AG04450 (cell line): ENCODE results near the gene CD82. TPM values are rescaled to one million over a fixed set of nuclear protein-coding genes. Genes with fewer than 3 reads are reported as not detected.

Experiments
- CTCF ChIA-PET: fragments of 300-600, 350-600 bp; formaldehyde crosslinking; extraction: SDS; loops from one replicate; lab custom pipeline; 2022; ENCODE audit warnings: antibody characterized with exemption, inconsistent platforms; lab: Charles Lee
- POLR2A ChIA-PET: fragments of 350-600 bp; formaldehyde crosslinking; extraction: SDS; loops from one replicate; lab custom pipeline; 2021; ENCODE audit warnings: antibody characterized with exemption, inconsistent platforms; lab: Yijun Ruan, JAX
- DNase-seq: peaks from one replicate; pipeline ENCODE4 v3.0.0-alpha.2; 2011; ENCODE audit warnings: low read depth, low spot score
- H3K27ac ChIP-seq: one replicate; pipeline ENCODE4 v1.5.1; 2012; ENCODE audit warnings: low read depth, low read length, control low read depth
- H3K27me3 ChIP-seq: one replicate; pipeline ENCODE4 v1.6.0; 2012; ENCODE audit warnings: low read length; ENCODE audit not compliant: control insufficient read depth, insufficient read depth
- H3K4me3 ChIP-seq: 2 replicates; pipeline ENCODE4 v1.5.1; 2011; ENCODE audit warnings: mild to moderate bottlenecking, low read depth, low read length, control low read depth
- H3K9me3 ChIP-seq: 2 replicates; pipeline ENCODE4 v1.5.1; 2012; ENCODE audit warnings: low read length; ENCODE audit not compliant: control insufficient read depth, insufficient read depth
- polyA minus RNA-seq: library from RNA; depleted of rRNA, polyadenylated mRNA; stranded (reverse); fragments of >200 nt; gene quantifications from 2 replicates; pipeline ENCODE4 v1.2.3, GENCODE V29; 2011; rRNA and poly(A)+ RNA removed
- polyA plus RNA-seq: library from polyadenylated mRNA; depleted of rRNA; stranded (reverse); fragments of >200 nt; gene quantifications from 2 replicates; pipeline ENCODE4 v1.2.3, GENCODE V29; 2011; rRNA removed
- TF ChIP-seq, protein P1 (sequence below): IDR thresholded peaks from 2 replicates; pipeline ENCODE4 v1.5.1; 2011; ENCODE audit warnings: low read depth, low read length, control low read depth, inconsistent platforms

Gene CD82, protein sequence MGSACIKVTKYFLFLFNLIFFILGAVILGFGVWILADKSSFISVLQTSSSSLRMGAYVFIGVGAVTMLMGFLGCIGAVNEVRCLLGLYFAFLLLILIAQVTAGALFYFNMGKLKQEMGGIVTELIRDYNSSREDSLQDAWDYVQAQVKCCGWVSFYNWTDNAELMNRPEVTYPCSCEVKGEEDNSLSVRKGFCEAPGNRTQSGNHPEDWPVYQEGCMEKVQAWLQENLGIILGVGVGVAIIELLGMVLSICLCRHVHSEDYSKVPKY
- polyA plus RNA-seq (49.3 and 62.0 TPM in 2 replicates), polyA minus RNA-seq (41.5 and 59.4 TPM in 2 replicates)

DNA sequence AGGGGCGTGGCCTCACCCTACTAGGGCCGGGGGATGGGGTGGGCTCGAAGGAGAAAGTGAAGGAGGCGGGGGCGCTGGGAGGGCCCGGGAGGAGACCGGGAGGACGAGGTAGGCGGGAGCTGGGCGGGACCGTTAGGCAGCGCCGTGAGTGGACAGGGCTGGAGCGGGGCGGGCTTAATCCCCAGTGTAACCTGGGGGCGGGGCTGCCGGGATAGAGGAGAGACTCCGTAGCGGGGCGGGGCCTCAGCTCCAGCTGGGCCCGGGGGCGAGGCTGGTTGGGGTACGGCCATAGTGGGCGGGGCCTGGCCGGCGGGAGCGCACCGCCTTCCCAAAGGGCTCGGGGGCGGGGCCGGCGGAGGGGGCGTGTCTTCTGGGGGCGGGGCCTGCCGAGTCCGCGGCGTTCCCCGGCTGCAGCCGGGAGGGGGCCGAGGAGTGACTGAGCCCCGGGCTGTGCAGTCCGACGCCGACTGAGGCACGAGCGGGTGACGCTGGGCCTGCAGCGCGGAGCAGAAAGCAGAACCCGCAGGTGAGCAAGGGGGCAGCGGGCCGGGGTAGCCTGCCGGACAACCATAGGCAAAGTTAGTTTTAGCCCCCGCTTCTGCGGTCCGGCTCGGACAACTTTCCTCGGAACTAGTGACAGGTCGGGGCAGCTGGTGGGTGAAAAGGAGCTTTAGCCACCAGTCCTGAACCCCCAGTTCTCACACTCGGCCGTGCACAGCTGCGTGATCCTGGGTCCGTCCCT is at the start of gene CD82:
TSS of gene CD82 (plus strand) at position 453 of the 742 bp plus-strand sequence. CDS start 29,000 bp downstream, outside the sequence.
- peak; percentile 96 for DNase-seq
- no peaks in the 10 kb centered on the region for H3K9me3 ChIP-seq
- TF ChIP-seq, protein P1, sequence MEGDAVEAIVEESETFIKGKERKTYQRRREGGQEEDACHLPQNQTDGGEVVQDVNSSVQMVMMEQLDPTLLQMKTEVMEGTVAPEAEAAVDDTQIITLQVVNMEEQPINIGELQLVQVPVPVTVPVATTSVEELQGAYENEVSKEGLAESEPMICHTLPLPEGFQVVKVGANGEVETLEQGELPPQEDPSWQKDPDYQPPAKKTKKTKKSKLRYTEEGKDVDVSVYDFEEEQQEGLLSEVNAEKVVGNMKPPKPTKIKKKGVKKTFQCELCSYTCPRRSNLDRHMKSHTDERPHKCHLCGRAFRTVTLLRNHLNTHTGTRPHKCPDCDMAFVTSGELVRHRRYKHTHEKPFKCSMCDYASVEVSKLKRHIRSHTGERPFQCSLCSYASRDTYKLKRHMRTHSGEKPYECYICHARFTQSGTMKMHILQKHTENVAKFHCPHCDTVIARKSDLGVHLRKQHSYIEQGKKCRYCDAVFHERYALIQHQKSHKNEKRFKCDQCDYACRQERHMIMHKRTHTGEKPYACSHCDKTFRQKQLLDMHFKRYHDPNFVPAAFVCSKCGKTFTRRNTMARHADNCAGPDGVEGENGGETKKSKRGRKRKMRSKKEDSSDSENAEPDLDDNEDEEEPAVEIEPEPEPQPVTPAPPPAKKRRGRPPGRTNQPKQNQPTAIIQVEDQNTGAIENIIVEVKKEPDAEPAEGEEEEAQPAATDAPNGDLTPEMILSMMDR = peak; percentile 26; the same call in 1 of the 2 replicates
- POLR2A ChIA-PET = interaction anchor here (0.5 to 2.3 kb wide), 13 partner anchors 8 to 1220 kb away, joined by 3 to 10 read pairs (median 5); no protein-coding TSS in a partner anchor
- H3K27me3 ChIP-seq = no peaks in the 10 kb centered on the region
- H3K27ac ChIP-seq = peak within 1 kb of the TSS; percentile 99
- CTCF ChIA-PET = interaction anchor here (0.5 to 2.6 kb wide), 7 partner anchors 41 to 502 kb away, joined by 3 to 21 read pairs (median 6); no protein-coding TSS in a partner anchor
- peak within 1 kb of the TSS; percentile 83 for H3K4me3 ChIP-seq

DNA sequence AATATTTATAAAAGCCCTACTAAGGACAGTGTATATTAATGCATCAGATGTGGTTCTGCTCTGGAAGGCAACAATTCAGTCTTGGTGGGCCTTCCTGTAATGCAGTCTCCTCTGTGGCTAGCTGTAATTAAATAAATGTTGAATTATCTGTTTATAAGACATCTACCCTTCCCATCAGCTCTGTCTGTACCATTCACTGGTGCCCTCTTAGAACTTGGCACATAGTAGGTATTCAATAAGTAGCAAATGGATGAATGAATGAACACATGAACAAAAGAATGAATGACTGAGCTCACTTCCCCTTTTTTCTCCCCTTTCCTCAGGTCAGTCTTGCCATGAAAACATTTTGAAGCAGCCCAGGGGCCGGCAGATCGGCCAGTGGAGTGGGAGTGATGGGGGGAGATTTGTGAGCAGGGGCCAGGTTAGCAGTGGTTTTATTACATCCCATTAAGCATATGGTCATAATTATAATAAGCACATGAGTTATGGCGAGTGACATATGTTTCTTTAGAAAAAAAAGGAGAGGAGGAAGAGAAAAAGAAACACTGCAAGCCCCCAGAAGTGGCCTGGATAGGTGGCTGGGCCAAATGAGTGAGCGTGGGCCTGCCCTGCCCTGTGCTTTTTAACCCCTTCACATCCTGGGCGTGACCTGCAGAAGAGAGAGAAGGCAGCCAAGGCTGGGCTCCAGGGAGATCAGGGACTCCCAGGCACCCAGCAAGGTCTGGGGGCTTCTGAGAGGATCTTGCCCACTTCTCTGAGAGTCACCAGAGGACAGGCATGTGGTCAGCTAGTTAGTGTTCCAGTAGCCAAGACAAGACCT is 48.6 kb upstream of the CD82 start:
- ChIA-PET CTCF (no interaction called here), POLR2A (no interaction called here)
- no peak overlapping the region for H3K27ac ChIP-seq
- no peaks in the 10 kb centered on the region; the same call in 1 of the 2 replicates for H3K9me3 ChIP-seq
- peaks cover 37% of the 10 kb centered on the region for H3K27me3 ChIP-seq
- H3K4me3 ChIP-seq = no peak overlapping the region
- DNase-seq = no peak
- TF ChIP-seq, protein P1 = no peak

DNA sequence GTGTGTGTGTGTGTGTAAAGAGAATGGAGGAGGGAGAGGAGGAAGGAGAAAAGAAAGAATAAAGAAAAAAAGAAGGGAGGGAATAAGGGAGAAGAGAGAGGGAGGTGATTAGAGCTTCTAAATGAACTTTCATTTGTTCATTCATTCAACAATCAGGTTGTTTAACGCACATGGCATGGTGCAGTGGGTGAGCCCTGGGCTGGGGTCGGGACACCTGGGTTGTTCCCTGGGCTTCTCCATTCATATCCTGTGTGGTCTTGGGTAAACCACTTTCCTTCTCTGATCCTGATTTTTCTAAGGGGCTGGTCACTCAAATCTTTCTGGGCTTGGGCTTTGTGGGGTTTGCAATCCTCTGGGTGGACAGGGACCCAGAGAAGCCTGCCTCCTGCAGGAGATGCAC is 47.9 kb upstream of the CD82 start:
- TF ChIP-seq, protein P1 = no peak
- DNase-seq = no peak
- no peak overlapping the region for H3K4me3 ChIP-seq
- H3K27me3 ChIP-seq = peaks cover 37% of the 10 kb centered on the region
- POLR2A ChIA-PET = no interaction called here
- CTCF ChIA-PET = no interaction called here
- no peak overlapping the region for H3K27ac ChIP-seq
- no peaks in the 10 kb centered on the region; the same call in 1 of the 2 replicates for H3K9me3 ChIP-seq

DNA sequence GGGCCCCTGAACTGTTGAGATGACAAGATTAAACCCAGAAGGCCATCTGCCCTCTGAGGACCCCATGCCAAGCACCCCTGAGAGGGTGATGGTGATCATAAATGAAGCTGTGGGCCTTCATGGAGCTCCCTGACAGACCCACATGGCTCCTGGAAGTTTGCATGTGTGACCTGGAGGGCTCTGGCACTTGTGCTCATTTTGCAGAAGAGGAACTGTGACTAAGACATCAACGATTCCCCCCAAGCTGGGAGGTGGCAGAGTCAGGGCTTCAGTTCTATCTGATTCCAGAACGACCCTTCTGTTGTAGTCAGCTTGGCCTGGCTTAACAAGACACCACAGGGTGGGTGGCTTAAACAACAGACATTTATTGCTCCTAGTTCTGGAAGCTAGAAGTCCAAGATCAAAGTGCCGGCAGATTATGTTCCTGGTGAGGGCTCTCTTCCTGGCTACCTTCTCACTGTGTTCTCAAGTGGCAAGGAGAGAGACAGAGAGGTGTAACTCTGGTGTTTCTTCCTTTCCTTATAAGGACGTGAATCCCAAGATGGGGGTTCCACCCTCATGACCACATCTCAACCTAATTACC is 46.4 kb upstream of the CD82 start:
- POLR2A ChIA-PET = no interaction called here
- no peak overlapping the region for H3K27ac ChIP-seq
- CTCF ChIA-PET = no interaction called here
- no peak for DNase-seq
- TF ChIP-seq, protein P1 = no peak
- H3K4me3 ChIP-seq = no peak overlapping the region
- H3K27me3 ChIP-seq = peaks cover 33% of the 10 kb centered on the region
- H3K9me3 ChIP-seq = no peaks in the 10 kb centered on the region; the same call in 1 of the 2 replicates
